ENCODE results near the gene KCNS1. TPM values are rescaled to one million over a fixed set of nuclear protein-coding genes. Genes with fewer than 3 reads are reported as not detected.

The KCNS1 gene
- total RNA-seq, 1 experiment from 2014 or later, result 0.98 TPM

DNA sequence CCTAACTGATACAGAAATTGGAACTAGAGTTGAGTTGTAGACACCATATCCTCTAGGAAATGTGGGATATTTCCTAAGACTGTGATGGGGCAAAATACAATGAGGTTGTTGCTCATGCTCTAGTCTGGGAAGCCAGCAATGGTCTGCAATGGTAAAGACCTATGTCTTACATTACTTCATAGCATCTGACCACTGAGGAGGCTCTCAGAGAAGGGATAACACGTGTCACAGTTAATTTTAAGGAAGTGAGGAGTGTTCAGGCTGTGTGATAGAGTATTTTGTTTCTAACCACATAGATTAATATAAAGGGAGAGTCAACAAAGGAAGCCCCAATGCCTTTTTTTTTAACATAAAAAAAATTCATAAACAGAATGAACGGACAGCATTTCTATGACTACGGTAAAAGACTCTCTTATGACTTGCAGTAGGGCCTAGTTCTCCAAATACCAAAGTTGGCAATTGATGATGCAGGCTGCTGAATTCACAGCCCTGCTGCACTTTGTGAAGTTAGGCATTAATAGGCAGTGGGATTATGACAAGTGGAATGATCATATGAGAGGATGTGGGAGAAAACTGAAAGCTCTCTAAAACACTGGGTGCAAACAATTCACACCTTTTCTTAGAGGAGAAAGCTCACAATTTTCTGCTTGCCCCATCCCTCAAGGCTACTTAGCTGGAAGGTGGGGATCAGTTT is 13.7 kb downstream of the KCNS1 start:
- Histone ChIP-seq H4K20me1 (ENCODE audit: control insufficient read depth, insufficient read depth, insufficient read length) (no peaks in the 10 kb centered on the region), H4K91ac (ENCODE audit: insufficient read length, low read depth, low read length) (no peak overlapping the region), H2AFZ (ENCODE audit: low read length) (no peak overlapping the region), H2BK120ac (ENCODE audit: low read depth, low read length, poor library complexity, severe bottlenecking) (no peak overlapping the region), H3T11ph (ENCODE audit: low read length) (no peak overlapping the region), H3K4me1 (ENCODE audit: insufficient read depth, low read length) (no peaks in the 10 kb centered on the region), H2BK5ac (ENCODE audit: insufficient read length, low read length) (no peak overlapping the region), H3K23ac (ENCODE audit: insufficient read length, low read depth, low read length) (no peak overlapping the region), H3K4me2 (ENCODE audit: insufficient read depth, insufficient read length, low read length) (no peak overlapping the region), H3K9me3 (ENCODE audit: control insufficient read depth, low read depth, low read length) (peaks cover 5% of the 10 kb centered on the region), H4K5ac (ENCODE audit: insufficient read length, low read depth, low read length) (no peak overlapping the region), H3K79me1 (ENCODE audit: insufficient read depth, low read depth, low read length, poor library complexity, severe bottlenecking) (no peaks in the 10 kb centered on the region), H3K9ac (ENCODE audit: extremely low read depth, insufficient read length, low read length) (no peak overlapping the region), H3K27ac (ENCODE audit: insufficient read length, low read depth, low read length) (no peak overlapping the region), H2BK20ac (ENCODE audit: low read depth, low read length, poor library complexity, severe bottlenecking) (no peak overlapping the region), H2AK5ac (ENCODE audit: insufficient read length, low read length) (no peak overlapping the region), H3K4ac (ENCODE audit: low read depth, low read length) (no peak overlapping the region), H2BK15ac (ENCODE audit: low read depth, low read length) (no peak overlapping the region), H3K56ac (ENCODE audit: insufficient read length, low read depth, low read length) (no peak overlapping the region), H3K18ac (ENCODE audit: insufficient read length, low read depth, low read length) (no peak overlapping the region), H4K8ac (replicated peaks; ENCODE audit: insufficient read length, low read depth, low read length) (no peak overlapping the region), H2BK12ac (ENCODE audit: insufficient read length, low read depth, low read length) (no peak overlapping the region), H3K27me3 (ENCODE audit: insufficient read depth, low read length) (no peaks in the 10 kb centered on the region), H3K14ac (ENCODE audit: insufficient read depth, low read length) (no peak overlapping the region), H3K23me2 (ENCODE audit: insufficient read length, low read depth, low read length, poor library complexity, severe bottlenecking) (no peaks in the 10 kb centered on the region), H3K79me2 (ENCODE audit: insufficient read depth, low read length) (no peaks in the 10 kb centered on the region; the same call in 1 of the 2 replicates)
- DNase-seq, result no peak
- Mint-ChIP-seq H3K4me3 (no peak overlapping the region), H3K4me1 (peaks cover 7 to 9% of the 10 kb centered on the region in 2 experiments), H3K36me3 (ENCODE audit: insufficient read depth in 1 of 3, low read depth in 3 of 3) (peaks cover 4 to 13% (median 9%) of the 10 kb centered on the region in 3 experiments; a peak in 5 of 7 replicates), H3K27me3 (ENCODE audit: low read depth) (no peaks in the 10 kb centered on the region), H3K27ac (no peak overlapping the region), H3K9me3 (0 out of 5 replicates have a peak, but pooled peaks cover 0 to 2% of the 10 kb centered on the region in 2 experiments)
- TF ChIP-seq, protein P1, sequence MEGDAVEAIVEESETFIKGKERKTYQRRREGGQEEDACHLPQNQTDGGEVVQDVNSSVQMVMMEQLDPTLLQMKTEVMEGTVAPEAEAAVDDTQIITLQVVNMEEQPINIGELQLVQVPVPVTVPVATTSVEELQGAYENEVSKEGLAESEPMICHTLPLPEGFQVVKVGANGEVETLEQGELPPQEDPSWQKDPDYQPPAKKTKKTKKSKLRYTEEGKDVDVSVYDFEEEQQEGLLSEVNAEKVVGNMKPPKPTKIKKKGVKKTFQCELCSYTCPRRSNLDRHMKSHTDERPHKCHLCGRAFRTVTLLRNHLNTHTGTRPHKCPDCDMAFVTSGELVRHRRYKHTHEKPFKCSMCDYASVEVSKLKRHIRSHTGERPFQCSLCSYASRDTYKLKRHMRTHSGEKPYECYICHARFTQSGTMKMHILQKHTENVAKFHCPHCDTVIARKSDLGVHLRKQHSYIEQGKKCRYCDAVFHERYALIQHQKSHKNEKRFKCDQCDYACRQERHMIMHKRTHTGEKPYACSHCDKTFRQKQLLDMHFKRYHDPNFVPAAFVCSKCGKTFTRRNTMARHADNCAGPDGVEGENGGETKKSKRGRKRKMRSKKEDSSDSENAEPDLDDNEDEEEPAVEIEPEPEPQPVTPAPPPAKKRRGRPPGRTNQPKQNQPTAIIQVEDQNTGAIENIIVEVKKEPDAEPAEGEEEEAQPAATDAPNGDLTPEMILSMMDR (conservative IDR thresholded peaks at IDR 0.05), result no peak
- WGBS (ENCODE audit: extremely low coverage, insufficient read length, low lambda C conversion rate), result no CpG with 5 or more reads among the region's 3 CpGs
